Hypothalamus (tissue), 51 donors: Measurements from ENCODE around the gene CDK5RAP2.

ENCODE experiments used
- DNase-seq, 51 donors: peaks; one replicate each; lab custom pipeline; 2025; lab: John Stamatoyannopoulos, UW

CDK5RAP2 gene

DNA sequence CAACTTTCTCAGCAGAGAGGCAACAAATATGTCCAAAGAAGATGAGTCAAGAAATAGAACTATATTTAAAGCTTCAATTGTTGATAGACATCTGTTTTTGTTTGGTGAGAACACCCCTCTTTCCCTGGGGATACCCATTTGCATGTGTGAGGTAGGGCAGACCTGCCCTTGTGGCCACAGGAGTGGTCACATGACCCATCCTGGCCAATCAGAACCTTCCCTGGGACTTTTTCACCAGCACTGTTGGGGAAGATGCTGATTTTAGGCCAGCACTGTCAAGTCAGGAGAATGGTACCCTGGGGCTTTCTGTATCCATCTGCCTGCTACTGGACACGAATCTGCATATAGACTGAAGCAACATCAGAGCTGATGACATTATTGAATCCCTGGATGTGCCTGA lies 211.2 kb downstream of the CDK5RAP2 start:
- DNase-seq: no peak

DNA sequence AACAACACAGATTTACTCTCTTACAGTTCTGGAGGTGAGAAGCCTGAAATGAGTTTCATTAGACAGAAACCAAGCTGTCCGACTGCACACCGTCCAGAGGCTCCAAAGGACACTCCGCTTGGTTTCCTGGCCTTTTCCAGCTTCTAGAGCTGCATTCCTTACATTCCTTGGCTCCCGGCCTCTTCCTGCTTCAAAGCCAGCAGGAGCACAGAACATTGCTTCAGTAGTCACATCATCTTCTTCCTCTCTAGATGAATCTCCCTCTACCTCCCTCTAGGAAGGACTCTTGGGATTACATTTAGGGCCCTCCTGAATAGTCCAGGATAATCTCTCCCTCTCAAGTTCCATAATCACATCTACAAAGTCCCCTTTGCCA lies 213.3 kb downstream of the CDK5RAP2 start:
- DNase-seq: no peak

DNA sequence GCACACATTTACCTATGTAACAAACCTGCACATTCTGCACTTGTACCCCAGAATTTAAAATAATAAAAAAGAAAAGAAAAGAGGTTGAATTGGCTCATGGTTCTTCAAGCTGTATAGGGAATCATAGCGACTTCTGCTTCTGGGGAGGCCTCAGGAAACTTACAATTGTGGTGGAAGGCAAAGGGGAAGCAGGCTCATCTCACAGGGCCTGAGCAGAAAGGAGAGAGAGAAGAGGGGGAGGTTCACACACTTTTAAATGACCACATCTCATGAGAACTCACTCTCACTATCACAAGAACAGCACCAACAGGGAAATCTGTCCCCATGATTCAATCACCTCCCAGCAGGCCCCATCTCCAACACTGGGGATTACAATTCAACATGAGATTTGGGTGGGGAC lies 214.6 kb downstream of the CDK5RAP2 start:
- no peak for DNase-seq

DNA sequence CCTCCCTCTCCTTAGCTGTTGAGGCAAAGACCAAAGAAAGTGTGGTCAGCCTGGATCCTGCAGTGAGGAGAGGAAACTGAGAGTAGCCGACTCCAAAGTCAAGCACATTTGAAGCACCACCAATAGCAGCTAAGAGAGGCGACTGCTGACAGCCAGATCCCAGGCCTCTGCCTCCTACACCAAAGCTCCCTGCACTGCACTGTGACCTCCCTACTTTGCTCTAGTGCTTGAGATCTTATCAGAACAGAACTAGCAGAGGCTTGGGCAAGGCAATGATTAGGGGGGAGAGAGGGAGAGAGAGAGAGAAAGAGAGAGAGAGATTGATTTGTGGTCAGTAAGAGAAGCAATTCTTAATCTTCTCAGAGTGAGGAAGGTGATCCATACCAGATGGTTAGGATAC lies 216.3 kb downstream of the CDK5RAP2 start:
- DNase-seq: no peak

DNA sequence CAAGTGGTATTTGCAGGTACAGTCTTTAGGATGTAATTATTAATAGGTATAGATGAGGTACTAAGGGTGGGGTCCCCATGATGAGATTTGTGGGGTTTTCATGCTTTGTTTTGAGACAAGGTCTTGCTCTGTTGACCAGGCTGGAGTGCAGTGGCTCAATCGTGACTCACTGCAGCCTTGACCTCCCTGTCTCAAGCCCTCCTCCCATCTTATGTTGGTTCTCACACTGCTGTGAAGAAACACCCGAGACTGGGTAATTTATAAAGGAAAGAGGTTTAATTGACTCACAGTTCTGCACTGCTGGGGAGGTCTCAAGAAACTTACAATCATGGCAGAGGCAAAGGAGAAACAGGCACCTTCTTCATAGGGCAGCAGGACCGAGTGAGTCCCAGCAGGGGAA lies 217.5 kb downstream of the CDK5RAP2 start:
- no peak for DNase-seq

DNA sequence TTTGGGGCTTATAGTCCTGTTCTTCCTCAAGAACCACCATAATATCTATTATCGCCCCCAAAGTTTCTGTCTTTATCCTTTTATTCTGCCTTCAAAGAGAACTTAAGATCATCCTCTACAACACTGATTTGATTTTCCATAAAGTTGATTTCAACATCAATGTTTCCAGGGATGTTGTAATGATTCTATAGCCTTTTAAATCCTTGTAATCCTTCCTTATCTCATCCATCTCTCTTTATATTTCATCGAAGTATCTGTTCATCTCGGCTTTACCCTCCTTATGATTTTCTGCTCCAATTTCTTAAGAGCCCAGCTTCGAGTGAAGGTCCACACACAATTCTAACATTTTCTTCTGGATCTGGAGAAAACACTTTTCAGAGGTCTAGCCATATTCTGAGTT lies 218.4 kb downstream of the CDK5RAP2 start:
- no peak for DNase-seq

DNA sequence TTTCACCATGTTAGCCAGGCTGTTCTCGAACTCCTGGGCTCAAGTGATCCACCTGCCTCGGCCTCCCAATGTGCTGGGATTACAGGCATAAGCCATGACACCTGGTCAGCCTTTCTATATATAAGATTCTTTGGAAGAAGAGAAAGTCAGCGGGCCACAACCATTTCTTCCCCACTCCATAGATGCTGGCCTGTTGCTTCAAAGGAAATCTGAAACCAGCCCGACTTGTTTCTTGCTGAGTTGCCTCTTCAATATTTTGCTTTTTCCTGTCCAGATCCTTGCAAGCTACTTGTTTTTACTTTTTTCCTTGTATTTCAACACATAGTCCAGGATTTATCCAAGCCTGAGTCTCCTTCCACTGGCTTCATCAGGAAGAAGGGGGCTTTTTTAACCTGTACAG lies 219.5 kb downstream of the CDK5RAP2 start:
- DNase-seq: no peak

DNA sequence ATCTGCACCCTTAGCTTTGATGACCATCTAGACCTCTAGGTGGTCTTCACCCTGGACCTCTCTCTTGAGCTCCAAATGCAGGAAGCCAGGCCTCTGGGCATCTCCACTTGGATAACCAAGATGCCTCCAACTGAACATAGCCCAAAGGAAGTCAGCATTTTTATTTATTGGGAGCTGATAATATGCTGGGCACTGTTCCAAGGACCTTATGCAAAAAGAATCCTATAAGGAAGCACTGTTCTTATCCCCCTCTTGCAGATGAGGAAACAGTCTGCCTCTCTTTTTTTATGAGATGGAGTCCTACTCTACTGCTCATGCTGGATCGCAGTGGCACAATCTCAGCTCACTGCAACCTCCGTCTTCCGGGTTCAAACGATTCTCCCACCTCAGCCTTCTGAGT lies 219.9 kb downstream of the CDK5RAP2 start:
- DNase-seq: no peak

DNA sequence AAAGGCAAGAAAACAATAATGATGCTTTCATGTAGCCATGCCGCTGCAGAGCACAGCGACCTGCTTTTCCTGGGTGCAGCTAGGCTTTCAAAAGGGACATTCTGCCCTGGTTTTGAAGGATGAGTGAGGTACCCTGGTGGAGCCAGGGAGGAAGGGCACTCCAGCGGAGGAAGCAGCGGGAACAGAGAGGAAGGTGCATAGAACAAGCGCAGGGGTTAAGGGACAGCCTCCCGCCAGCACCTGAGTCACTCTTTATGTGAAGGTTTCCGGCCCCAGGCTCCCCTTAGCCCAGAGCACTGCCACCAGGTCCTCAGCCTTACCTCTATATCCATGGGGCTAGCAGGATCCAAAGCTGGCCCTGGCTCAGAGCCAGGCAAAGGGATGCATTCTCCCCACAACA lies 221.1 kb downstream of the CDK5RAP2 start:
- no peak for DNase-seq

DNA sequence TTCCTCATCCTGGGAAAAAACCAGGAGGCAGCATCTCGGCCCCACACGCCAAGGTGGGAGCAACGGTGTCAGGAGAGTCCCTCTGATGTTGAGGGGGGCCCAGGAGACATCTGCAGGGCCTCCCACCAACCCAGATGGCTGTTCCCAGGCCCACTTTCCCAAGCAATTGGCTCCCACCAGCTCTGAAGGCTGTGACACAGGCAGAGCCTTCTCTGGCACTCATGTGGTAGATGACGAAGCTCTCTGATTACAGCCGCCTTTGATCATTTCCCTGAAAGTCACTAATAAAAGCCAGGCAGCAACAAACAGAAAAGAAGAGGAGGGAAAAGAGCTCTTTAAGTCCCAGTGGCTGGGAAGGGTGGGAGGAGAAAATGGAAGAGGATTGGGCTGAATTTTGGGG lies 226.5 kb downstream of the CDK5RAP2 start:
- no peak for DNase-seq

DNA sequence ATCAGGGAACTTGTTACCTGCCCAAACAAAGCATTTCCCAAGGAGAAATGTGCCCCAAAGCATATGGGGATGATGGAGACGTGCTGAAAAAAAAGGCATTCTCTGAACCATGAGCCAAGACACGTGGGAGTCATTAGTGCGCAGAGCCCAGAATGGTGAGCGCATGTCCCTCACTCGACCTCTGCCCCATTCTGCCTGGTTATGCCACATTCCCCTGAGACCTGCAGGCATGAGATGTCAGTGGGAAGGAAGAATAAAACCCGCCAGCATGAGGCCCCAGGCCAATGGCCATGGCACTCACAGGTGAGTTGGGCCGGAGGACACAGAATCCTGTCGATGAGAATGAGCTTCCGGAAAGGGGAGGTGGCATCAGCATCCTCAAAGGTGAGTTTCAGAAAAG lies 228.9 kb downstream of the CDK5RAP2 start:
- no peak for DNase-seq

DNA sequence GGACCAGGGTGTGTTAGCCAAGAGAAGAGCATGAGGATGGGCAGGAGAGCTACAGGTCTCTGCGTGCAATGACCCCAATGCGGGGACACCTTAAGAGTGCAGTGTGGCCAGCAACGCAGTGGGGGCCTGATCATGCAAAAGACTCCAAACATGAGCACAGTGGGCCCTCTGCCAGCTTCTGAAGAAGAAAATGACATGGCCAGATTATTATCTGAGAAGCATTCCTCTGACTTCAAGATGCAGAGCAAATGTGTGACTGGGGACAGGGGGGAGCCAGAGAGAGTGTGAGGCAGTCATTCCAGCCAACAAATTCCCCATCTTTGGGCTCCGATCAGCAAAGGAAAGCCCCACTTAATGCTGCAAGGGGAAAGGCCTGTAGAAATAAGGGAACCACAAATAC lies 229.4 kb downstream of the CDK5RAP2 start:
- DNase-seq: no peak

DNA sequence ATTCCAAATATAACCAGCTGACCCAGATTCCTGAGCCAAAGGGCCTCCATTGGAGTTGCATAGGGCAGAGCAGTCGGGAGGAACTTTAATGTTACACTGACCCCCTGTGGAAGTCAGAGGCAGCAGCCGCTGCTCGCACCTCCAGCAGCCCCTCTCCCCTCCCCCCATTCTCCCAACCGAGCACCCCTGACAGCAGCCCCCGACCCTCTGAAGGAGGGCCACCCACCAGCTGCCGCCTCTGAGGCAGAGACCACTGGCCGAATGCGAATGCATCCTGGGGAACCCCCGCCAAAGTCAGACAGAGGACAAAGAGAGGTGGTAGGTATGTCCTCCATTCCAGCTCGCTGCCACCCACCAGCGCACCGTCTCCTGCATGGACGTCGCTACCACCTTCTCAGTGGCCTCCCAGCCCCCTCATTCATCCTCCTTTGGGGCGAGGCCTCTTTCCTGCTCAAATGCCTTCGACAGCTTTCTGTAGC lies 231.0 kb downstream of the CDK5RAP2 start:
- DNase-seq: peak in 27 of 51 donors; percentile 1 to 43 (median 10)

DNA sequence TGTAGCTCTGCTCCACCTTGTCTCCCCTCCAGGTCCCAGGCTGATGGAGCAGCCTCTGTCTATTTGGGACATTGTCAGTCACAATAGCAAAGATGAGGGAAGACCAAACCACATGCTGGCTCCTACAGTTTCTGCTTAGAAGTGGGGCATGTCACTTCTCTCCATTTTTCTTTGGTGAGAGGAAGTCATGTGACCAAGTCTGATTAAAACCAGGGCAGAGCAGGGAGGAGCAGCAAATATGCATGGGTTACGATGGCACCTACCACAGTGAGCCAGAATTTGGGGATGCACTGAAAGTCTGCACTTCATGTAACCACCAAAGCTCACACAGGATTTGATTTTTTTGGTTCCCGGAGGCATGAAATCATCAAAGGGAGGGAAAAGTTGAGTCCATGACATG lies 234.6 kb downstream of the CDK5RAP2 start:
- DNase-seq: no peak

DNA sequence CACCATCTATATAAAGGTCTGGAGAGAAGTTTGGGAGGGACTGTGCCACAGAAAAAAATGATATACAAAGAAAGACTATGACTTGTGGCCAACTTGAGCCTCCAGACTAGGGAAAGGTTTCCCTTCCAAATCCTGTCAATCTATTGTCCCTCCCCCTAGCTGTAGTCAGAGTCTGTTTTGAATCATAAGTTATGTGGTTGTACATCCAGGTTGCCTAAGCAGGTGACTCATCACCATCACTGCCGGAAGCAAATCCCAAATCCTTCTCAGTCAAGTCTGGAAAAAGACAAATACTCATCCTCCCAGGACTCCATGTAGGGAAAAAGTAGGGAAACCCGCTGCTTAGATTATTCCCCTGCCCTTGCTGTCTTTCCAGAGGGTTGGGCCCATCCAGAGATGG lies 235.7 kb downstream of the CDK5RAP2 start:
- DNase-seq: no peak

DNA sequence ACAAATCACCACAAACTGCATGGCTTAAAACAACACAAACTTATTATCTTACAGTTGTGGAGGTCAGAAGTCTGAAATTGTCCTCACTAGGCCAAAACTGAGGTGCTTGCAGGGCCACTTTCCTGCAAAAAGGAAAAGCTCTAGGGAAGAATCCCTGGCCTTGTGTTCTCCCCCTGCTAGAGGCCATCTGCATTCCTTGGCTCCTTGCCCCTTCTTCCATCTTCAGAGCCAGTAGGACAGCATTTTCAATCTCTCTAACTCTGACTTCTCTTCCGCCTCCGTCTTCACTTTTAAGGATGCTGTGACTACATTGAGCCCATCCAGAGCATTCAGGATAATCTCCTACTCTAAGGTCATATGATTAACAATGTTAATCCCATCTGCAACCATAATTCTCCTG lies 236.6 kb downstream of the CDK5RAP2 start:
- DNase-seq: no peak
